Measurements from ENCODE around the gene NDEL1. TPM values are rescaled to one million over a fixed set of nuclear protein-coding genes. Genes with fewer than 3 reads are reported as not detected.
A peak's percentile ranks its signal among the peaks of the same experiment; 100 is the strongest.

The NDEL1 gene
- total RNA-seq, 3 donors from 2014 or later, result 57.5 to 80.5 (median 63.6) TPM

GRCh38 chr17:8484465-8484864 is 48.8 kb downstream of the NDEL1 start:
- no peak for TF ChIP-seq CTCF (IDR thresholded peaks at IDR 0.05)
- Histone ChIP-seq H3K36me3 (ENCODE audit: low read depth) (no peaks in the 10 kb centered on the region), H3K4me1 (ENCODE audit: low read depth) (no peaks in the 10 kb centered on the region), H3K4me3 (no peak overlapping the region), H3K9me3 (peaks cover 16% of the 10 kb centered on the region)
- ATAC-seq, result no peak
- intact Hi-C loops (cut with DNase I, micrococcal nuclease), result no loop called here
- no peak for DNase-seq

GRCh38 chr17:8485491-8485890 is 49.8 kb downstream of the NDEL1 start:
- no peaks in the 10 kb centered on the region for H3K36me3 ChIP-seq (ENCODE audit: low read depth)
- no peak for TF ChIP-seq CTCF (IDR thresholded peaks at IDR 0.05)
- peaks cover 16% of the 10 kb centered on the region for H3K9me3 ChIP-seq

GRCh38 chr17:8487130-8487645 is 51.5 kb downstream of the NDEL1 start:
- Histone ChIP-seq H3K9me3 (peaks cover 16% of the 10 kb centered on the region), H3K4me1 (ENCODE audit: low read depth) (no peaks in the 10 kb centered on the region), H3K36me3 (ENCODE audit: low read depth) (no peaks in the 10 kb centered on the region), H3K4me3 (no peak overlapping the region)
- TF ChIP-seq CTCF (IDR thresholded peaks at IDR 0.05), result no peak
- intact Hi-C loops (cut with DNase I, micrococcal nuclease), result no loop called here
- DNase-seq (no peak), ATAC-seq (no peak)

More at GRCh38 chr17:8485491-8485890, 49.8 kb downstream of the NDEL1 start:
- H3K4me1 ChIP-seq (ENCODE audit: low read depth), result no peaks in the 10 kb centered on the region
- ATAC-seq (no peak), DNase-seq (no peak)
- intact Hi-C loops (cut with DNase I, micrococcal nuclease), result no loop called here
- H3K4me3 ChIP-seq, result no peak overlapping the region

- peak; percentile 13 for ATAC-seq
- Histone ChIP-seq H3K9me3 (peaks cover 16% of the 10 kb centered on the region), H3K4me1 (ENCODE audit: low read depth) (no peaks in the 10 kb centered on the region), H3K36me3 (ENCODE audit: low read depth) (no peaks in the 10 kb centered on the region), H3K4me3 (no peak overlapping the region)
- no peak for DNase-seq
- TF ChIP-seq CTCF (IDR thresholded peaks at IDR 0.05), result no peak
- intact Hi-C loops (cut with DNase I, micrococcal nuclease), result no loop called here
These were observed 52.1 kb downstream of the NDEL1 start for GRCh38 chr17:8487743-8488142.

- peak; percentile 10 for ATAC-seq
- H3K4me1 ChIP-seq (ENCODE audit: low read depth), result no peaks in the 10 kb centered on the region
- peaks cover 15% of the 10 kb centered on the region for H3K9me3 ChIP-seq
- TF ChIP-seq CTCF (IDR thresholded peaks at IDR 0.05), result no peak
- intact Hi-C loops (cut with DNase I, micrococcal nuclease), result no loop called here
- no peak overlapping the region for H3K4me3 ChIP-seq
- no peak for DNase-seq
- no peaks in the 10 kb centered on the region for H3K36me3 ChIP-seq (ENCODE audit: low read depth)
These were observed 52.8 kb downstream of the NDEL1 start for GRCh38 chr17:8488491-8488890.

GRCh38 chr17:8488901-8489300 is 53.2 kb downstream of the NDEL1 start:
- intact Hi-C loops (cut with DNase I, micrococcal nuclease), result no loop called here
- H3K9me3 ChIP-seq, result peaks cover 10% of the 10 kb centered on the region
- ATAC-seq (peak; percentile 44), DNase-seq (no peak)
- H3K36me3 ChIP-seq (ENCODE audit: low read depth), result no peaks in the 10 kb centered on the region
- no peaks in the 10 kb centered on the region for H3K4me1 ChIP-seq (ENCODE audit: low read depth)
- H3K4me3 ChIP-seq, result no peak overlapping the region
- no peak for TF ChIP-seq CTCF (IDR thresholded peaks at IDR 0.05)

Measured in mucosa of descending colon (tissue), 3 donors.